ENCODE data around the gene IPPK.

DNA sequence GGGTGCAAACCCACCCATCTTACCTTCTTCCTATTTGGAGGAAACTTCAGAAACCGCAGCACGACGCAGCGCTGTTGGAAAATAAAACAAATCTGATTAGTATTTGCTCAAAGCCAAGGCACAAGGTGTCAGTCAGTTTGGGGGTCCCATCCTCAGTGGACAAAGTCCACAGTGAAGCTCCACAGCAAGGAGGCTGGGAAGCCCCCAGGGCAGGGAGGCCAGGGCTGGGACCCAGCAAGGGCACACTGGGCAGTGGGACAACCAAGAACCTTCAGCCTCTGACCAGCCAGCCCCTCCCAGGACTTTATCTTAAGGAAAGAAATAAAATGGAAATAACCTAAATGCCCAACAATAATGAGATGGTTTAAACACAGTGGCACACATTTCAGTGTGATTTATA is 11.3 kb downstream of the IPPK start:
- no peak for TF ChIP-seq RAD21 (IDR thresholded peaks at IDR 0.05; ENCODE audit: low read length)
- TF ChIP-seq, protein P1, sequence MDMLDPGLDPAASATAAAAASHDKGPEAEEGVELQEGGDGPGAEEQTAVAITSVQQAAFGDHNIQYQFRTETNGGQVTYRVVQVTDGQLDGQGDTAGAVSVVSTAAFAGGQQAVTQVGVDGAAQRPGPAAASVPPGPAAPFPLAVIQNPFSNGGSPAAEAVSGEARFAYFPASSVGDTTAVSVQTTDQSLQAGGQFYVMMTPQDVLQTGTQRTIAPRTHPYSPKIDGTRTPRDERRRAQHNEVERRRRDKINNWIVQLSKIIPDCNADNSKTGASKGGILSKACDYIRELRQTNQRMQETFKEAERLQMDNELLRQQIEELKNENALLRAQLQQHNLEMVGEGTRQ (IDR thresholded peaks at IDR 0.05; ENCODE audit: low read depth, low read length): no peak
